Upper lobe of left lung (tissue), 4 donors: ENCODE results near the gene VAV2.

Experiments used
- EP300 ChIP-seq, 4 donors: sonication (generic); formaldehyde crosslinking; IDR thresholded peaks; one replicate each; pipeline ENCODE4 v1.5.1; 2017; ENCODE audit warnings: antibody characterized with exemption in 4 of 4, control low read depth in 2 of 4
- POLR2AphosphoS5 ChIP-seq, 2 donors: sonication (generic); formaldehyde crosslinking; IDR thresholded peaks; one replicate each; pipeline ENCODE4 v1.5.1; 2017; ENCODE audit warnings: antibody characterized with exemption in 2 of 2
- TF ChIP-seq, protein P1 (sequence below), 6 experiments: fragments of 450-650 bp in 4 of 6; fragments of 200-600 bp in 2 of 6; sonication (generic) in 2 of 6; IDR thresholded peaks; one replicate each; pipeline ENCODE4 v1.5.1; 2016 to 2019; ENCODE audit warnings: antibody characterized with exemption in 6 of 6

- TF ChIP-seq, protein P1, sequence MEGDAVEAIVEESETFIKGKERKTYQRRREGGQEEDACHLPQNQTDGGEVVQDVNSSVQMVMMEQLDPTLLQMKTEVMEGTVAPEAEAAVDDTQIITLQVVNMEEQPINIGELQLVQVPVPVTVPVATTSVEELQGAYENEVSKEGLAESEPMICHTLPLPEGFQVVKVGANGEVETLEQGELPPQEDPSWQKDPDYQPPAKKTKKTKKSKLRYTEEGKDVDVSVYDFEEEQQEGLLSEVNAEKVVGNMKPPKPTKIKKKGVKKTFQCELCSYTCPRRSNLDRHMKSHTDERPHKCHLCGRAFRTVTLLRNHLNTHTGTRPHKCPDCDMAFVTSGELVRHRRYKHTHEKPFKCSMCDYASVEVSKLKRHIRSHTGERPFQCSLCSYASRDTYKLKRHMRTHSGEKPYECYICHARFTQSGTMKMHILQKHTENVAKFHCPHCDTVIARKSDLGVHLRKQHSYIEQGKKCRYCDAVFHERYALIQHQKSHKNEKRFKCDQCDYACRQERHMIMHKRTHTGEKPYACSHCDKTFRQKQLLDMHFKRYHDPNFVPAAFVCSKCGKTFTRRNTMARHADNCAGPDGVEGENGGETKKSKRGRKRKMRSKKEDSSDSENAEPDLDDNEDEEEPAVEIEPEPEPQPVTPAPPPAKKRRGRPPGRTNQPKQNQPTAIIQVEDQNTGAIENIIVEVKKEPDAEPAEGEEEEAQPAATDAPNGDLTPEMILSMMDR (IDR thresholded peaks at IDR 0.05), result no peak
- TF ChIP-seq POLR2AphosphoS5 (IDR thresholded peaks at IDR 0.05), result no peak
- TF ChIP-seq EP300 (IDR thresholded peaks at IDR 0.05), result no peak
Observed at GRCh38 chr9:133945977-133946753, 46.0 kb downstream of the VAV2 start.
